Bronchial epithelial cell (primary cell): Measurements from ENCODE around the gene NBPF11. TPM values are rescaled to one million over a fixed set of nuclear protein-coding genes. Genes with fewer than 3 reads are reported as not detected.

Source experiments
- total RNA-seq: library from RNA; depleted of rRNA; stranded (reverse); fragments of >200 nt; gene quantifications from 2 replicates; pipeline ENCODE4 v1.2.1, GENCODE V29; 2014

Gene NBPF11
- total RNA-seq, 1 donor from 2014 or later = 5.8 TPM

Other genes with a start within 250 kb of the NBPF11 start
- gene GJA8, start 249.5 kb downstream of the NBPF11 start, total RNA-seq = not detected in 2 replicates
- gene GPR89B, start 223.9 kb downstream of the NBPF11 start, total RNA-seq = 22.8 and 33.7 TPM in 2 replicates